ENCODE data around the gene ARID3A. TPM values are rescaled to one million over a fixed set of nuclear protein-coding genes. Genes with fewer than 3 reads are reported as not detected.

ARID3A gene
- total RNA-seq, 1 experiment from 2014 or later = 5.6 TPM

- H3K27ac ChIP-seq (ENCODE audit: low read length) = peak overlapping the region; percentile 39; the same call in 1 of the 2 replicates
- H3K9me2 ChIP-seq (replicated peaks; ENCODE audit: low read length) = no peaks in the 10 kb centered on the region
- no peaks in the 10 kb centered on the region for H3K9me3 ChIP-seq (ENCODE audit: low read length)
- no peaks in the 10 kb centered on the region for H3F3A ChIP-seq (ENCODE audit: low read length, unreplicated experiment)
- ChIA-PET CTCF (no interaction called here), POLR2A (ENCODE audit: unreplicated experiment) (no interaction called here)
- H3K4me2 ChIP-seq (ENCODE audit: low read length) = peak overlapping the region; percentile 95
- H3K79me2 ChIP-seq (ENCODE audit: low read length) = 0 out of 2 replicates have a peak, but pooled peaks cover 3% of the 10 kb centered on the region
- H3K4me1 ChIP-seq (ENCODE audit: insufficient read depth, low read length) = no peaks in the 10 kb centered on the region; the same call in 1 of the 2 replicates
- peak overlapping the region; percentile 81 for H3K4me3 ChIP-seq (ENCODE audit: low read length)
- peak overlapping the region; percentile 51 for H3K9ac ChIP-seq (ENCODE audit: low read length)
- intact Hi-C loops (cut with micrococcal nuclease) = loop anchor here (1.0 kb wide), 1 partner anchor 57 kb away; no protein-coding TSS in a partner anchor
- peak; percentile 30 for DNase-seq
- TF ChIP-seq EZH2 (IDR thresholded peaks at IDR 0.05; ENCODE audit: low read length, unreplicated experiment) = no peak
- TF ChIP-seq EZH2phosphoT487 (IDR thresholded peaks at IDR 0.05; ENCODE audit: borderline replicate concordance, low read length) = no peak
- no peak for TF ChIP-seq CTCF (conservative IDR thresholded peaks at IDR 0.05; ENCODE audit: low read depth, low read length)
- ATAC-seq = peak; percentile 52
- BruUV-seq (replicated peaks) = no TSS peak
- no peaks in the 10 kb centered on the region for H4K20me1 ChIP-seq (ENCODE audit: low read length)
- H2AFZ ChIP-seq (ENCODE audit: low read length) = peak overlapping the region; percentile 86
- no peaks in the 10 kb centered on the region for H3K27me3 ChIP-seq (ENCODE audit: low read length)
- no peaks in the 10 kb centered on the region for H3K36me3 ChIP-seq (ENCODE audit: low read depth, low read length)
Observed at GRCh38 chr19:925087-925525, 729 bp upstream of the ARID3A start.

GRCh38 chr19:926323-926588, 421 bp downstream of the ARID3A start:
- Histone ChIP-seq H3K79me2 (ENCODE audit: low read length) (0 out of 2 replicates have a peak, but pooled peaks cover 3% of the 10 kb centered on the region), H4K20me1 (ENCODE audit: low read length) (no peaks in the 10 kb centered on the region), H3K9me2 (replicated peaks; ENCODE audit: low read length) (no peaks in the 10 kb centered on the region), H3K27ac (ENCODE audit: low read length) (no peak overlapping the region), H3K4me3 (ENCODE audit: low read length) (peak overlapping the region; percentile 81), H3K27me3 (ENCODE audit: low read length) (no peaks in the 10 kb centered on the region), H3K4me1 (ENCODE audit: insufficient read depth, low read length) (no peaks in the 10 kb centered on the region; the same call in 1 of the 2 replicates), H3K36me3 (ENCODE audit: low read depth, low read length) (no peaks in the 10 kb centered on the region), H3K4me2 (ENCODE audit: low read length) (peak overlapping the region; percentile 90), H2AFZ (ENCODE audit: low read length) (peak overlapping the region; percentile 69), H3K9ac (ENCODE audit: low read length) (peak overlapping the region; percentile 38; the same call in 1 of the 2 replicates), H3F3A (ENCODE audit: low read length, unreplicated experiment) (no peaks in the 10 kb centered on the region), H3K9me3 (ENCODE audit: low read length) (no peaks in the 10 kb centered on the region)
- no TSS peak for BruUV-seq (replicated peaks)
- CTCF ChIA-PET = no interaction called here
- TF ChIP-seq EZH2 (IDR thresholded peaks at IDR 0.05; ENCODE audit: low read length, unreplicated experiment) = no peak
- no peak for TF ChIP-seq EZH2phosphoT487 (IDR thresholded peaks at IDR 0.05; ENCODE audit: borderline replicate concordance, low read length)
- TF ChIP-seq CTCF (conservative IDR thresholded peaks at IDR 0.05; ENCODE audit: low read depth, low read length) = no peak
- ATAC-seq = no peak
- intact Hi-C loops (cut with micrococcal nuclease) = no loop called here
- POLR2A ChIA-PET (ENCODE audit: unreplicated experiment) = no interaction called here
- DNase-seq = no peak

GRCh38 chr19:926589-927350, 935 bp downstream of the ARID3A start:
- Histone ChIP-seq H3K9ac (ENCODE audit: low read length) (peak overlapping the region; percentile 38; the same call in 1 of the 2 replicates), H3K27me3 (ENCODE audit: low read length) (no peaks in the 10 kb centered on the region), H3K9me2 (replicated peaks; ENCODE audit: low read length) (no peaks in the 10 kb centered on the region), H3K4me1 (ENCODE audit: insufficient read depth, low read length) (no peaks in the 10 kb centered on the region; the same call in 1 of the 2 replicates), H3K4me2 (ENCODE audit: low read length) (peak overlapping the region; percentile 90), H3K79me2 (ENCODE audit: low read length) (0 out of 2 replicates have a peak, but pooled peaks cover 3% of the 10 kb centered on the region), H3K27ac (ENCODE audit: low read length) (no peak overlapping the region), H3K4me3 (ENCODE audit: low read length) (peak overlapping the region; percentile 81), H3K9me3 (ENCODE audit: low read length) (no peaks in the 10 kb centered on the region), H3K36me3 (ENCODE audit: low read depth, low read length) (no peaks in the 10 kb centered on the region), H4K20me1 (ENCODE audit: low read length) (no peaks in the 10 kb centered on the region), H3F3A (ENCODE audit: low read length, unreplicated experiment) (no peaks in the 10 kb centered on the region), H2AFZ (ENCODE audit: low read length) (peak overlapping the region; percentile 69)
- ATAC-seq (no peak), DNase-seq (peak; percentile 26)
- BruUV-seq (replicated peaks) = no TSS peak
- intact Hi-C loops (cut with micrococcal nuclease) = no loop called here
- CTCF ChIA-PET = no interaction called here
- no peak for TF ChIP-seq CTCF (conservative IDR thresholded peaks at IDR 0.05; ENCODE audit: low read depth, low read length)
- no peak for TF ChIP-seq EZH2 (IDR thresholded peaks at IDR 0.05; ENCODE audit: low read length, unreplicated experiment)
- POLR2A ChIA-PET (ENCODE audit: unreplicated experiment) = no interaction called here
